IMR-90 (cell line): ENCODE measurements around the gene SMU1. TPM values are rescaled to one million over a fixed set of nuclear protein-coding genes. Genes with fewer than 3 reads are reported as not detected.
A peak's percentile ranks its signal among the peaks of the same experiment; 100 is the strongest.

Experiments used
- ATAC-seq: fragments of 200-7000 bp; cut with Tn5 transposase; 2 replicates; pipeline ENCODE4 v1.9.1; 2020; ENCODE audit warnings: low read depth, mild to moderate bottlenecking, moderate library complexity
- BruUV-seq: library from RNA; stranded (reverse); fragments of 400-500 nt; replicated peaks from 2 replicates; lab custom pipeline; 2021; lab: Mats Ljungman, UMichigan
- CTCF ChIA-PET: fragments of 300-600 bp; formaldehyde crosslinking; extraction: SDS; loops from one replicate; lab custom pipeline; 2021; ENCODE audit warnings: antibody characterized with exemption; lab: Yijun Ruan, JAX
- POLR2A ChIA-PET: fragments of 300-600 bp; sonication (Branson Sonifier 250); formaldehyde crosslinking; loops from one replicate; lab custom pipeline; 2022; ENCODE audit warnings: antibody characterized with exemption; ENCODE audit not compliant: unreplicated experiment; lab: Charles Lee
- DNase-seq: peaks from one replicate; pipeline ENCODE4 v3.0.0; 2013
- H2AFZ ChIP-seq: replicated peaks from 2 replicates; pipeline ENCODE3; 2013; ENCODE audit warnings: low read length, mild to moderate bottlenecking; ENCODE audit not compliant: poor library complexity
- H2AK5ac ChIP-seq: 2 replicates; pipeline ENCODE4 v1.6.1; 2013; ENCODE audit warnings: low read depth, low read length, inconsistent platforms
- H2AK9ac ChIP-seq: replicated peaks from 2 replicates; pipeline ENCODE3; 2013; ENCODE audit warnings: mild to moderate bottlenecking, low read depth, low read length, moderate library complexity; ENCODE audit not compliant: poor library complexity
- H2BK120ac ChIP-seq: 2 replicates; pipeline ENCODE4 v1.6.1; 2013; ENCODE audit warnings: low read depth, low read length, inconsistent platforms
- H2BK15ac ChIP-seq: 3 replicates; pipeline ENCODE4 v1.6.1; 2013; ENCODE audit warnings: low read depth, low read length, inconsistent platforms
- H2BK20ac ChIP-seq: 2 replicates; pipeline ENCODE4 v1.6.1; 2013; ENCODE audit warnings: low read depth, mild to moderate bottlenecking, inconsistent platforms, low read length, moderate library complexity
- H2BK5ac ChIP-seq: 2 replicates; pipeline ENCODE4 v1.6.1; 2013; ENCODE audit warnings: mild to moderate bottlenecking, low read depth, low read length, inconsistent platforms; ENCODE audit not compliant: poor library complexity, severe bottlenecking
- H3K14ac ChIP-seq: replicated peaks from 2 replicates; pipeline ENCODE4 v1.6.1; 2013; ENCODE audit warnings: low read depth, low read length, inconsistent platforms
- H3K18ac ChIP-seq: 2 replicates; pipeline ENCODE4 v1.6.1; 2013; ENCODE audit warnings: low read depth, low read length, control low read depth
- H3K23ac ChIP-seq: 2 replicates; pipeline ENCODE4 v1.6.1; 2013; ENCODE audit warnings: low read depth, low read length, inconsistent platforms
- H3K27ac ChIP-seq: 2 replicates; pipeline ENCODE4 v1.5.1; 2013; ENCODE audit warnings: mild to moderate bottlenecking, control low read depth, low read length; ENCODE audit not compliant: insufficient read depth
- H3K27me3 ChIP-seq: 2 replicates; pipeline ENCODE4 v1.6.1; 2013; ENCODE audit warnings: low read length; ENCODE audit not compliant: control insufficient read depth, insufficient read depth
- H3K36me3 ChIP-seq: 2 replicates; pipeline ENCODE4 v1.6.1; 2013; ENCODE audit warnings: low read length, mixed read lengths; ENCODE audit not compliant: control insufficient read depth, insufficient read depth
- H3K4ac ChIP-seq: 2 replicates; pipeline ENCODE4 v1.6.1; 2013; ENCODE audit warnings: low read depth, low read length, inconsistent platforms
- H3K4me1 ChIP-seq: 2 replicates; pipeline ENCODE4 v1.6.1; 2013; ENCODE audit warnings: low read length, mixed read lengths; ENCODE audit not compliant: control insufficient read depth, insufficient read depth
- H3K4me2 ChIP-seq: 2 replicates; pipeline ENCODE4 v1.6.1; 2013; ENCODE audit warnings: low read depth, mild to moderate bottlenecking, control low read depth, low read length, moderate library complexity
- H3K4me3 ChIP-seq: 2 replicates; pipeline ENCODE4 v1.5.1; 2013; ENCODE audit warnings: low read depth, mild to moderate bottlenecking, control low read depth, low read length, moderate library complexity; ENCODE audit not compliant: insufficient read depth
- H3K56ac ChIP-seq: 2 replicates; pipeline ENCODE4 v1.6.1; 2013; ENCODE audit warnings: low read length, inconsistent platforms; ENCODE audit not compliant: insufficient read depth; ENCODE audit errors: extremely low read depth
- H3K79me1 ChIP-seq, 2 experiments: 2 replicates each; pipeline ENCODE4 v1.6.1; 2013; ENCODE audit warnings: low read length in 2 of 2, inconsistent platforms in 1 of 2, low read depth in 1 of 2
- H3K9ac ChIP-seq: 2 replicates; pipeline ENCODE4 v1.6.1; 2013; ENCODE audit warnings: low read depth, low read length, control low read depth
- H3K9me1 ChIP-seq: 2 replicates; pipeline ENCODE4 v1.6.1; 2013; ENCODE audit warnings: low read length, inconsistent platforms; ENCODE audit not compliant: insufficient read depth
- H3K9me3 ChIP-seq: 2 replicates; pipeline ENCODE4 v1.6.1; 2013; ENCODE audit warnings: low read length; ENCODE audit not compliant: control insufficient read depth, insufficient read depth
- H4K20me1 ChIP-seq: 2 replicates; pipeline ENCODE4 v1.6.1; 2013; ENCODE audit warnings: low read length, inconsistent platforms; ENCODE audit not compliant: insufficient read depth
- H4K5ac ChIP-seq: 2 replicates; pipeline ENCODE4 v1.6.1; 2013; ENCODE audit warnings: mild to moderate bottlenecking, low read depth, low read length, control low read depth
- H4K8ac ChIP-seq, 2 experiments: 2 replicates each; pipeline ENCODE4 v1.6.1; 2013; ENCODE audit warnings: low read depth in 2 of 2, low read length in 2 of 2, control low read depth in 1 of 2, inconsistent platforms in 1 of 2
- H4K91ac ChIP-seq: 2 replicates; pipeline ENCODE4 v1.6.1; 2013; ENCODE audit warnings: low read depth, low read length, inconsistent platforms; ENCODE audit not compliant: insufficient read depth
- BHLHE40 ChIP-seq: fragments of 150-350 bp; IDR thresholded peaks from 2 replicates; pipeline ENCODE4 v1.6.1; 2016; ENCODE audit warnings: mild to moderate bottlenecking, low read depth, low read length
- CHD1 ChIP-seq: IDR thresholded peaks from 2 replicates; pipeline ENCODE4 v1.6.1; 2012; ENCODE audit warnings: low read depth, low read length, improper control_type of control experiment
- MAZ ChIP-seq: IDR thresholded peaks from 2 replicates; pipeline ENCODE4 v1.6.1; 2012; ENCODE audit warnings: low read depth, mild to moderate bottlenecking, low read length, improper control_type of control experiment, moderate library complexity, borderline replicate concordance
- RFX5 ChIP-seq: IDR thresholded peaks from 2 replicates; pipeline ENCODE4 v1.8.0; 2012; ENCODE audit warnings: low read depth, mild to moderate bottlenecking, low read length, moderate library complexity
- WGBS, 2 experiments: methylation state at CpG; one replicate each; pipeline versions ENCODE4 v1.1.5 to v1.1.7; 2013; ENCODE audit warnings: missing lambda C conversion rate in 2 of 2; ENCODE audit not compliant: insufficient read length in 1 of 2; ENCODE audit errors: extremely low coverage in 2 of 2; 5-methylcytosine and 5-hydroxymethylcytosine counted together
- dilution Hi-C: fragments of 300-500 bp; cut with HindIII; formaldehyde crosslinking; loops from one replicate; pipeline ENCODE4 v1.14.3; 2018; ENCODE audit warnings: low sequenced_read_pairs; ENCODE audit not compliant: unreplicated experiment
- in situ Hi-C: fragments of 300-500 bp; cut with MboI; formaldehyde crosslinking; loops from 3 replicates; pipeline ENCODE4 v1.14.3; 2019; ENCODE audit warnings: low sequenced_read_pairs, inconsistent platforms, mixed read lengths
- intact Hi-C: fragments of 100-400 bp; cut with micrococcal nuclease; formaldehyde crosslinking; loops from 2 replicates; pipeline ENCODE4 v1.10.0; 2022
- polyA plus RNA-seq, 3 experiments: library from polyadenylated mRNA; depleted of rRNA; stranded (reverse); fragments of >200 nt; gene quantifications; 2 replicates each; pipeline ENCODE4 v1.2.3, GENCODE V29; 2012; ENCODE audit warnings: low replicate concordance in 1 of 3
- total RNA-seq: library from RNA; depleted of rRNA; stranded (reverse); fragments of >200 nt; gene quantifications from 2 replicates; pipeline ENCODE4 v1.2.3, GENCODE V29; 2012

The SMU1 gene
- total and polyA plus RNA-seq, 2 of the 4 experiments (the other 2 are of a cell fraction), result 11.1 to 36.0 TPM

DNA sequence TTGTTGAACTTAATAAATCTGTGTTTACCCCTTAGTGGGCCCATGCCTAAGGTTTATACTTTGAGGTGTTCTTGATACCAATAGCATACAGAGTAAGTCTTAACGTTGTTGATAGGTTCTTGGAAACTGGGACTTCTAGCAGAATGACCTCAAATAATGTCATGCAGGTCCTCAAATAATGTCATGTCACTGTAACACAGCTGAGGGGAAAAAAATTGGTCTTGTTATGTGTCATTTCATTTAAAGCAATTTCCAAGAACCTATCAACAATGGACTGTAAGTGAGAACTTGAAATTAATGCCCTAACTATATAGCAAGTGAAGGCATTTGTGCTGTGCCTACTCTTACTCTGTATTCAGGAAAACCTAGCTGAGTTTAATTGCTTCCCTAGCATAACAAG is 44.2 kb downstream of the SMU1 start:
- POLR2A ChIA-PET, result no interaction called here

More for the DNA sequence above, 44.2 kb downstream of the SMU1 start:
- Histone ChIP-seq H3K18ac (no peak overlapping the region), H3K14ac (no peak overlapping the region), H2BK120ac (no peak overlapping the region), H2BK5ac (no peak overlapping the region), H3K9me1 (no peaks in the 10 kb centered on the region), H3K4me2 (no peak overlapping the region), H3K4ac (no peak overlapping the region), H2BK20ac (no peak overlapping the region), H3K36me3 (peaks cover 63% of the 10 kb centered on the region), H4K91ac (no peak overlapping the region), H3K4me3 (no peak overlapping the region), H2AK5ac (no peak overlapping the region), H3K9me3 (no peaks in the 10 kb centered on the region), H3K79me1 (peaks cover 44 to 62% of the 10 kb centered on the region in 2 experiments), H4K8ac (no peak overlapping the region), H2BK15ac (no peak overlapping the region), H3K27ac (no peak overlapping the region), H4K20me1 (peaks cover 62% of the 10 kb centered on the region), H2AK9ac (no peak overlapping the region), H3K4me1 (no peaks in the 10 kb centered on the region), H3K9ac (no peak overlapping the region), H3K23ac (0 out of 2 replicates have a peak overlapping the region, but pooled peaks have one; percentile 3), H2AFZ (no peak overlapping the region), H3K27me3 (no peaks in the 10 kb centered on the region), H4K5ac (no peak overlapping the region), H3K56ac (no peak overlapping the region)
- intact Hi-C loops (no loop called here), in situ Hi-C loops (no loop called here), dilution Hi-C loops (no loop called here)
- BruUV-seq, result no TSS peak
- CTCF ChIA-PET, result no interaction called here
- TF ChIP-seq CHD1 (no peak), RFX5 (no peak), BHLHE40 (no peak), MAZ (no peak)
- DNase-seq, result no peak
- WGBS, 2 experiments, result no CpG with 5 or more reads among the region's 1 CpG
- ATAC-seq, result no peak
